H9 (cell line): Measurements from ENCODE around the gene RGL1. TPM values are rescaled to one million over a fixed set of nuclear protein-coding genes. Genes with fewer than 3 reads are reported as not detected.

Source experiments
- DNase-seq: peaks from one replicate; pipeline ENCODE4 v3.0.0-alpha.2; 2017
- H2AFZ ChIP-seq: one replicate; pipeline ENCODE4 v1.6.1; 2013; ENCODE audit warnings: mild to moderate bottlenecking, low read length, control low read depth, moderate library complexity
- H2AK5ac ChIP-seq: 2 replicates; pipeline ENCODE4 v1.6.1; 2013; ENCODE audit warnings: low read length, control low read depth, mixed read lengths; ENCODE audit not compliant: insufficient read length
- H2BK120ac ChIP-seq: one replicate; pipeline ENCODE4 v1.6.1; 2013; ENCODE audit warnings: low read depth, mild to moderate bottlenecking, low read length, control low read depth, inconsistent platforms; ENCODE audit not compliant: poor library complexity, severe bottlenecking
- H2BK12ac ChIP-seq: 2 replicates; pipeline ENCODE4 v1.6.1; 2013; ENCODE audit warnings: low read length, control low read depth, mixed read lengths, low read depth; ENCODE audit not compliant: insufficient read length
- H2BK15ac ChIP-seq: 2 replicates; pipeline ENCODE4 v1.6.1; 2013; ENCODE audit warnings: low read depth, low read length, control low read depth
- H2BK20ac ChIP-seq: one replicate; pipeline ENCODE4 v1.6.1; 2013; ENCODE audit warnings: low read depth, mild to moderate bottlenecking, low read length, control low read depth, inconsistent platforms; ENCODE audit not compliant: poor library complexity, severe bottlenecking
- H2BK5ac ChIP-seq: 2 replicates; pipeline ENCODE4 v1.6.1; 2013; ENCODE audit warnings: low read length, control low read depth, mixed read lengths; ENCODE audit not compliant: insufficient read length
- H3K14ac ChIP-seq: 2 replicates; pipeline ENCODE4 v1.6.1; 2013; ENCODE audit warnings: low read length, control low read depth; ENCODE audit not compliant: insufficient read depth
- H3K18ac ChIP-seq: 2 replicates; pipeline ENCODE4 v1.6.1; 2013; ENCODE audit warnings: low read depth, mild to moderate bottlenecking, mixed read lengths, low read length, control low read depth; ENCODE audit not compliant: insufficient read length
- H3K23ac ChIP-seq: 2 replicates; pipeline ENCODE4 v1.6.1; 2013; ENCODE audit warnings: low read length, control low read depth, mixed read lengths, low read depth; ENCODE audit not compliant: insufficient read length
- H3K23me2 ChIP-seq: 2 replicates; pipeline ENCODE4 v1.6.1; 2013; ENCODE audit warnings: low read depth, mild to moderate bottlenecking, mixed read lengths, low read length, control low read depth; ENCODE audit not compliant: insufficient read length, poor library complexity, severe bottlenecking
- H3K27ac ChIP-seq: 2 replicates; pipeline ENCODE4 v1.5.1; 2013; ENCODE audit warnings: low read length, control low read depth, mixed read lengths, low read depth; ENCODE audit not compliant: insufficient read length
- H3K27me3 ChIP-seq: 2 replicates; pipeline ENCODE4 v1.6.1; 2013; ENCODE audit warnings: low read length, control low read depth, inconsistent platforms; ENCODE audit not compliant: insufficient read depth
- H3K4ac ChIP-seq: 2 replicates; pipeline ENCODE4 v1.6.1; 2013; ENCODE audit warnings: low read depth, mild to moderate bottlenecking, control low read depth, inconsistent platforms, low read length, moderate library complexity
- H3K4me1 ChIP-seq: 2 replicates; pipeline ENCODE4 v1.6.1; 2013; ENCODE audit warnings: low read length, control low read depth, inconsistent platforms; ENCODE audit not compliant: insufficient read depth
- H3K4me2 ChIP-seq: 2 replicates; pipeline ENCODE4 v1.6.1; 2013; ENCODE audit warnings: low read length, control low read depth, mixed read lengths; ENCODE audit not compliant: insufficient read length, insufficient read depth
- H3K56ac ChIP-seq: 2 replicates; pipeline ENCODE4 v1.6.1; 2013; ENCODE audit warnings: low read depth, mild to moderate bottlenecking, mixed read lengths, low read length, control low read depth; ENCODE audit not compliant: insufficient read length
- H3K79me1 ChIP-seq: 2 replicates; pipeline ENCODE4 v1.6.1; 2013; ENCODE audit warnings: low read depth, mild to moderate bottlenecking, moderate library complexity, low read length, control low read depth, inconsistent platforms; ENCODE audit not compliant: insufficient read depth, poor library complexity, severe bottlenecking
- H3K79me2 ChIP-seq: 2 replicates; pipeline ENCODE4 v1.6.1; 2013; ENCODE audit warnings: low read length, control low read depth, inconsistent platforms; ENCODE audit not compliant: insufficient read depth
- H3K9ac ChIP-seq: 2 replicates; pipeline ENCODE4 v1.6.1; 2013; ENCODE audit warnings: low read length, control low read depth, mixed read lengths; ENCODE audit not compliant: insufficient read length; ENCODE audit errors: extremely low read depth
- H3K9me3 ChIP-seq: one replicate; pipeline ENCODE4 v1.6.1; 2013; ENCODE audit warnings: low read depth, low read length, inconsistent platforms; ENCODE audit not compliant: control insufficient read depth
- H3T11ph ChIP-seq: one replicate; pipeline ENCODE4 v1.6.1; 2013; ENCODE audit warnings: mild to moderate bottlenecking, low read length, control low read depth, inconsistent platforms
- H4K20me1 ChIP-seq: one replicate; pipeline ENCODE4 v1.6.1; 2013; ENCODE audit not compliant: control insufficient read depth, insufficient read length, insufficient read depth
- H4K5ac ChIP-seq: 2 replicates; pipeline ENCODE4 v1.6.1; 2013; ENCODE audit warnings: low read depth, mild to moderate bottlenecking, mixed read lengths, low read length, control low read depth; ENCODE audit not compliant: insufficient read length
- H4K8ac ChIP-seq: replicated peaks from 2 replicates; pipeline ENCODE4 v1.6.1; 2013; ENCODE audit warnings: low read length, control low read depth, mixed read lengths, low read depth; ENCODE audit not compliant: insufficient read length
- H4K91ac ChIP-seq: 2 replicates; pipeline ENCODE4 v1.6.1; 2013; ENCODE audit warnings: low read depth, mild to moderate bottlenecking, moderate library complexity, mixed read lengths, low read length, control low read depth; ENCODE audit not compliant: insufficient read length
- H3K27ac Mint-ChIP-seq, 3 experiments: 2 replicates in 2 of 3; 3 replicates in 1 of 3; pipeline ENCODE4 v1.8.0; 2020 to 2021; ENCODE audit warnings: mixed read lengths in 3 of 3, mild to moderate bottlenecking in 1 of 3, moderate library complexity in 1 of 3
- H3K27me3 Mint-ChIP-seq: 2 replicates; pipeline ENCODE4 v1.8.0; 2021; ENCODE audit warnings: low read depth, mild to moderate bottlenecking, moderate library complexity, mixed read lengths
- H3K36me3 Mint-ChIP-seq, 3 experiments: 2 replicates in 2 of 3; 3 replicates in 1 of 3; pipeline ENCODE4 v1.8.0; 2020 to 2021; ENCODE audit warnings: low read depth in 3 of 3, mixed read lengths in 3 of 3; ENCODE audit not compliant: insufficient read depth in 1 of 3
- H3K4me1 Mint-ChIP-seq, 2 experiments: 2 replicates each; pipeline ENCODE4 v1.8.0; 2020; ENCODE audit warnings: mixed read lengths in 2 of 2
- H3K4me3 Mint-ChIP-seq, 2 experiments: 2 replicates in 1 of 2; 3 replicates in 1 of 2; pipeline ENCODE4 v1.8.0; 2020 to 2021; ENCODE audit warnings: mild to moderate bottlenecking in 2 of 2, mixed read lengths in 2 of 2, moderate library complexity in 1 of 2
- H3K9me3 Mint-ChIP-seq, 2 experiments: 2 replicates in 1 of 2; 3 replicates in 1 of 2; pipeline ENCODE4 v1.8.0; 2020; ENCODE audit warnings: mild to moderate bottlenecking in 2 of 2, mixed read lengths in 2 of 2, moderate library complexity in 1 of 2
- WGBS: extraction: QIAGEN DNeasy Blood & Tissue Kit; methylation state at CpG from one replicate; pipeline ENCODE4 v1.1.7; 2013; ENCODE audit warnings: missing lambda C conversion rate, low lambda C conversion rate, mixed read lengths; ENCODE audit not compliant: insufficient read length; ENCODE audit errors: extremely low coverage; 5-methylcytosine and 5-hydroxymethylcytosine counted together
- total RNA-seq: library from RNA; stranded (reverse); gene quantifications from 2 replicates; pipeline ENCODE4 v1.2.1, GENCODE V29; 2021
- TF ChIP-seq, protein P1 (sequence below): fragments of 200-600 bp; sonication (generic); conservative IDR thresholded peaks from 3 replicates; pipeline ENCODE4 v1.8.0; 2021; ENCODE audit warnings: antibody characterized with exemption, mild to moderate bottlenecking

RGL1 gene
- total RNA-seq, 1 experiment from 2014 or later = 1.4 TPM

DNA sequence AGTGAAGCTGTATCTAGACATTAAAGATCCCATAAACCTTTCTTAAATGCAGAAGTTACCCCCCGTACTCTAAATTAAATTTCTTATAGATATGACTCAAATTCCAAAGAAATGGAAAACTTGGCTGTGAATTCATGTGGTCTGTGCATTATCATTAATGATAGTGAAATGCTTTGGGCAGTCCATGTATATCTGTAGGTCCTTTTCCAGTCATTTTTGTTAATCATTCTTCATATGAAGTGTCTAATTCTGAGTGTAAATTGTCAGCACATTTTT, 89.3 kb downstream of the RGL1 start:
- H3K4me3 Mint-ChIP-seq = no peak overlapping the region
- no peak overlapping the region for H3K27ac ChIP-seq

More for the DNA sequence above, 89.3 kb downstream of the RGL1 start:
- Histone ChIP-seq H3K18ac (no peak overlapping the region), H4K8ac (no peak overlapping the region), H2AK5ac (no peak overlapping the region), H3K23ac (no peak overlapping the region), H2BK120ac (no peak overlapping the region), H3K27me3 (no peaks in the 10 kb centered on the region), H4K5ac (no peak overlapping the region), H3K79me2 (no peaks in the 10 kb centered on the region), H2AFZ (no peak overlapping the region), H2BK12ac (no peak overlapping the region), H4K91ac (no peak overlapping the region), H3K79me1 (no peaks in the 10 kb centered on the region), H3K9ac (no peak overlapping the region), H2BK5ac (no peak overlapping the region), H3K23me2 (no peaks in the 10 kb centered on the region), H2BK20ac (no peak overlapping the region), H2BK15ac (no peak overlapping the region), H4K20me1 (no peaks in the 10 kb centered on the region), H3K14ac (no peak overlapping the region), H3K9me3 (no peaks in the 10 kb centered on the region), H3K4me2 (no peak overlapping the region), H3K56ac (no peak overlapping the region), H3K4ac (no peak overlapping the region), H3T11ph (no peak overlapping the region), H3K4me1 (no peaks in the 10 kb centered on the region)
- no peaks in the 10 kb centered on the region for H3K9me3 Mint-ChIP-seq
- DNase-seq = no peak
- H3K27me3 Mint-ChIP-seq = no peaks in the 10 kb centered on the region
- H3K36me3 Mint-ChIP-seq = no peaks in the 10 kb centered on the region
- no peaks in the 10 kb centered on the region for H3K4me1 Mint-ChIP-seq
- TF ChIP-seq, protein P1, sequence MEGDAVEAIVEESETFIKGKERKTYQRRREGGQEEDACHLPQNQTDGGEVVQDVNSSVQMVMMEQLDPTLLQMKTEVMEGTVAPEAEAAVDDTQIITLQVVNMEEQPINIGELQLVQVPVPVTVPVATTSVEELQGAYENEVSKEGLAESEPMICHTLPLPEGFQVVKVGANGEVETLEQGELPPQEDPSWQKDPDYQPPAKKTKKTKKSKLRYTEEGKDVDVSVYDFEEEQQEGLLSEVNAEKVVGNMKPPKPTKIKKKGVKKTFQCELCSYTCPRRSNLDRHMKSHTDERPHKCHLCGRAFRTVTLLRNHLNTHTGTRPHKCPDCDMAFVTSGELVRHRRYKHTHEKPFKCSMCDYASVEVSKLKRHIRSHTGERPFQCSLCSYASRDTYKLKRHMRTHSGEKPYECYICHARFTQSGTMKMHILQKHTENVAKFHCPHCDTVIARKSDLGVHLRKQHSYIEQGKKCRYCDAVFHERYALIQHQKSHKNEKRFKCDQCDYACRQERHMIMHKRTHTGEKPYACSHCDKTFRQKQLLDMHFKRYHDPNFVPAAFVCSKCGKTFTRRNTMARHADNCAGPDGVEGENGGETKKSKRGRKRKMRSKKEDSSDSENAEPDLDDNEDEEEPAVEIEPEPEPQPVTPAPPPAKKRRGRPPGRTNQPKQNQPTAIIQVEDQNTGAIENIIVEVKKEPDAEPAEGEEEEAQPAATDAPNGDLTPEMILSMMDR = no peak
- WGBS = no CpG with 5 or more reads among the region's 1 CpG
- H3K27ac Mint-ChIP-seq = no peak overlapping the region
